ENCODE results near the gene GDI1.

The GDI1 gene

GRCh38 chrX:154486052-154486395, 49.1 kb downstream of the GDI1 start:
- TF ChIP-seq, protein P1, sequence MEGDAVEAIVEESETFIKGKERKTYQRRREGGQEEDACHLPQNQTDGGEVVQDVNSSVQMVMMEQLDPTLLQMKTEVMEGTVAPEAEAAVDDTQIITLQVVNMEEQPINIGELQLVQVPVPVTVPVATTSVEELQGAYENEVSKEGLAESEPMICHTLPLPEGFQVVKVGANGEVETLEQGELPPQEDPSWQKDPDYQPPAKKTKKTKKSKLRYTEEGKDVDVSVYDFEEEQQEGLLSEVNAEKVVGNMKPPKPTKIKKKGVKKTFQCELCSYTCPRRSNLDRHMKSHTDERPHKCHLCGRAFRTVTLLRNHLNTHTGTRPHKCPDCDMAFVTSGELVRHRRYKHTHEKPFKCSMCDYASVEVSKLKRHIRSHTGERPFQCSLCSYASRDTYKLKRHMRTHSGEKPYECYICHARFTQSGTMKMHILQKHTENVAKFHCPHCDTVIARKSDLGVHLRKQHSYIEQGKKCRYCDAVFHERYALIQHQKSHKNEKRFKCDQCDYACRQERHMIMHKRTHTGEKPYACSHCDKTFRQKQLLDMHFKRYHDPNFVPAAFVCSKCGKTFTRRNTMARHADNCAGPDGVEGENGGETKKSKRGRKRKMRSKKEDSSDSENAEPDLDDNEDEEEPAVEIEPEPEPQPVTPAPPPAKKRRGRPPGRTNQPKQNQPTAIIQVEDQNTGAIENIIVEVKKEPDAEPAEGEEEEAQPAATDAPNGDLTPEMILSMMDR (IDR thresholded peaks at IDR 0.05; ENCODE audit: extremely low read depth, missing control alignments) = no peak
- no peak for DNase-seq (ENCODE audit: low spot score)

DNA sequence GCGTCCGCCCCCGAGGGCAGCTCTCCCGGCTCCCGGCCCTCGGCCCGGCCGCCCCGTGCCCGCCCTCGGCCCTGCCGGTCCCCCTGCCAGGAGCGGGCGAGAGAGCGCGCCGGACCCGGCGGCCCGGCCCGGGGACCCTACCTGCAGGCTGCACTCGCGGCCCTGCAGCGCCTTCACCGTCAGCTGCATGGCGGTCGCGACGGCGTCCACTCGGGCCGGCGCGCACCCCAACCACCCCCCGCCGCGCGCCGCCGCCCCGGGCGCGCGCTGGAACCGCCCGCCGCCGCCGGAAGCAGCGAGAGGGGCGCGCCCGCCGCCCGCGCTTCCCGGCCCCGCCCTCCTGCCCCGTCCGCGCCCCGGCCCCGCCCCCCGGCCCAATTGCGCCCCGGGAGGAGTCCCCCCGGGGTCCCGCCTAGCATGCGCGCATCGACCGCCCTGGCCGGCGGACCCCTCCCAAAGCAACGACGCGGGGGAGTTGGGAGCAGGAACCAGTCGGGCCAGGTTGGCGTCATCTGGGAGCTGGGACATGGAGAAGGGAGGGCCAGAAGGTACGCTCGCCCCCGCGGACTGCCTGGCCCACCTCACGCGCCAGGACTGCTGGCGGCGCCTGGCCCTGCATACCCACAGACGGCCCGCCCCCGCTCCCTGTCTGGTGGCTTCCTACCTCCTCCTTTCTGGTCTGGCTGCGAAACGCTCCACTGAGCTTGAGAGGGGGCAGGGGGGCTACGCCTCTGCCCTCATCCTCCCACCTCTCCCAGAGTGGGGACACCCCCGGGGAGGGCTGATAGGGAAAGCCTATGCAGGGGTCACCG, 49.6 kb downstream of the GDI1 start, which contains the start of gene UBL4A:
UBL4A (minus strand) TSS at position 220 of the 812 bp plus-strand sequence; CDS start at position 189, 31 bp downstream.
- TF ChIP-seq, protein P1 (IDR thresholded peaks at IDR 0.05; ENCODE audit: extremely low read depth, missing control alignments) = no peak
- DNase-seq (ENCODE audit: low spot score) = peak; percentile 85

- TF ChIP-seq, protein P1 (IDR thresholded peaks at IDR 0.05; ENCODE audit: extremely low read depth, missing control alignments) = no peak
These were observed 50.8 kb downstream of the GDI1 start for GRCh38 chrX:154487518-154488290.

GRCh38 chrX:154488336-154489075, 51.6 kb downstream of the GDI1 start:
- TF ChIP-seq, protein P1 (IDR thresholded peaks at IDR 0.05; ENCODE audit: extremely low read depth, missing control alignments) = no peak
- no peak for DNase-seq (ENCODE audit: low spot score)

More at GRCh38 chrX:154487518-154488290, 50.8 kb downstream of the GDI1 start:
- no peak for DNase-seq (ENCODE audit: low spot score)

DNA sequence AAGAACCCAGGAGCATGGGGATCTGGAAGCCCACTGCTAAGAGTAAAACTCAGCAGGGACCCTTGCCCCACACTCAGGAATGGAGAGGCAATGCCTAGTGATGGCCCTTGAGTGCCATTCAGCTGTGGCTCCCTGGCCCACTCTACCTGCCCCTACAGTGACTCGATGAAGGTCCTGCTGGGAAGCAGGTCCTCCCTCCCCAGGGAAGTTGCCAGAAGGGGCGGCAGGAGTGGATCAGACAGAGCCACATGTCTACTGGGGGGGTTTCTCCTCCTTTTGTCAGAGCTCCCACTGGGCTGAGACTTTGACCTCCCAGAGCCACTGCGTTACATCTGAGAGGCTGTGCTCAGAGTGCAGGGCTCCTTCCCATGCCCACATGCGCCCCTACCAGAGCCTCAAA, 52.2 kb downstream of the GDI1 start:
- TF ChIP-seq, protein P1 (IDR thresholded peaks at IDR 0.05; ENCODE audit: extremely low read depth, missing control alignments) = no peak
- DNase-seq (ENCODE audit: low spot score) = no peak

GRCh38 chrX:154490021-154490413, 53.1 kb downstream of the GDI1 start:
- peak; percentile 29 for DNase-seq (ENCODE audit: low spot score)
- TF ChIP-seq, protein P1 (IDR thresholded peaks at IDR 0.05; ENCODE audit: extremely low read depth, missing control alignments) = no peak
